Activated CD8-positive, alpha-beta memory T cell treated with anti-CD3 and anti-CD28 coated beads for 1 hour (primary cell): ENCODE measurements around the gene TRIML2.
"Not testable (repeated sequence)": the region's sequence is repeated elsewhere in the genome, so short reads cannot be mapped to it uniquely, and the experiment has no call there.

Source experiments
- DNase-seq, 2 donors: peaks; one replicate each; pipeline ENCODE4 v3.0.0-alpha.2; 2020; ENCODE audit warnings: low read depth in 1 of 2; ENCODE audit errors: extremely low read depth in 1 of 2

The TRIML2 gene

GRCh38 chr4:188107931-188108843 lies 1.2 kb downstream of the TRIML2 start:
- no peak for DNase-seq

GRCh38 chr4:188106454-188106853 lies 2.9 kb downstream of the TRIML2 start:
- no peak for DNase-seq

GRCh38 chr4:188092824-188093223 lies 16.6 kb downstream of the TRIML2 start:
- DNase-seq: no peak

GRCh38 chr4:188086858-188087257 lies 22.5 kb downstream of the TRIML2 start:
- DNase-seq: no peak

GRCh38 chr4:188082796-188083195 lies 26.6 kb downstream of the TRIML2 start:
- DNase-seq: no peak

- DNase-seq: no peak
Observed at GRCh38 chr4:188078116-188078515, 31.3 kb downstream of the TRIML2 start.

- no peak for DNase-seq
Observed at GRCh38 chr4:188076169-188076568, 33.2 kb downstream of the TRIML2 start.

GRCh38 chr4:188061083-188061482 lies 48.3 kb downstream of the TRIML2 start:
- no peak for DNase-seq

GRCh38 chr4:188053302-188053701 lies 56.1 kb downstream of the TRIML2 start:
- DNase-seq: no peak

GRCh38 chr4:188046657-188047056 lies 62.7 kb downstream of the TRIML2 start:
- DNase-seq: no peak

- not testable (repeated sequence) for DNase-seq
Observed at GRCh38 chr4:188045461-188045860, 63.9 kb downstream of the TRIML2 start.

- DNase-seq: no peak
Observed at GRCh38 chr4:188043154-188043553, 66.2 kb downstream of the TRIML2 start.

- DNase-seq: no peak
Observed at GRCh38 chr4:188042191-188042590, 67.2 kb downstream of the TRIML2 start.

GRCh38 chr4:188041721-188042120 lies 67.7 kb downstream of the TRIML2 start:
- no peak for DNase-seq
